Measurements from ENCODE around the gene EBF4. TPM values are rescaled to one million over a fixed set of nuclear protein-coding genes. Genes with fewer than 3 reads are reported as not detected.

The EBF4 gene
- total RNA-seq, 6 experiments from 2014 or later: 2.8 to 16.6 (median 6.2) TPM

GRCh38 chr20:2747676-2748235 lies 55.2 kb downstream of the EBF4 start:
- no peaks in the 10 kb centered on the region for H3K9me3 ChIP-seq
- DNase-seq: no peak
- H3K27me3 ChIP-seq: no peaks in the 10 kb centered on the region
- H3K4me1 ChIP-seq: peaks cover 0 to 20% (median 2%) of the 10 kb centered on the region in 4 donors
- TF ChIP-seq CTCF (IDR thresholded peaks at IDR 0.05) (no peak), POLR2A (IDR thresholded peaks at IDR 0.05) (no peak)
- H3K4me3 ChIP-seq: no peak overlapping the region
- H3K27ac ChIP-seq: no peak overlapping the region
- H3K36me3 ChIP-seq: no peaks in the 10 kb centered on the region
- intact Hi-C loops (cut with DNase I): loop anchor here in 1 of 2 donors (10.0 kb wide), 1 partner anchor 247 kb away; no protein-coding TSS in a partner anchor
- WGBS (ENCODE audit: insufficient coverage, low coverage, low lambda C conversion rate, missing lambda C conversion rate): 83% methylated on average over 8 of the region's 8 CpGs
- no peak for ATAC-seq

- H3K27ac ChIP-seq: no peak overlapping the region
- H3K36me3 ChIP-seq: no peaks in the 10 kb centered on the region
- ATAC-seq (no peak), DNase-seq (peak in 1 of 3 donors; percentile 35)
- WGBS (ENCODE audit: insufficient coverage, low coverage, low lambda C conversion rate, missing lambda C conversion rate): 67% methylated on average over 3 of the region's 10 CpGs
- no peaks in the 10 kb centered on the region for H3K9me3 ChIP-seq
- H3K27me3 ChIP-seq: no peaks in the 10 kb centered on the region
- peaks cover 0 to 24% (median 4%) of the 10 kb centered on the region in 4 donors for H3K4me1 ChIP-seq
- H3K4me3 ChIP-seq: no peak overlapping the region
- TF ChIP-seq CTCF (IDR thresholded peaks at IDR 0.05): no peak
- no peak for TF ChIP-seq POLR2A (IDR thresholded peaks at IDR 0.05)
- intact Hi-C loops (cut with DNase I): loop anchor here in 1 of 2 donors (10.0 kb wide), 1 partner anchor 246 kb away; no protein-coding TSS in a partner anchor
Measured at GRCh38 chr20:2748551-2749342, 56.2 kb downstream of the EBF4 start.

GRCh38 chr20:2749343-2749950 lies 56.9 kb downstream of the EBF4 start:
- Histone ChIP-seq H3K27me3 (no peaks in the 10 kb centered on the region), H3K4me1 (peaks cover 0 to 24% (median 4%) of the 10 kb centered on the region in 4 donors), H3K27ac (no peak overlapping the region), H3K36me3 (no peaks in the 10 kb centered on the region), H3K4me3 (no peak overlapping the region), H3K9me3 (no peaks in the 10 kb centered on the region)
- intact Hi-C loops (cut with DNase I): loop anchor here in 1 of 2 donors (10.0 kb wide), 1 partner anchor 245 kb away; no protein-coding TSS in a partner anchor
- ATAC-seq: no peak
- TF ChIP-seq CTCF (IDR thresholded peaks at IDR 0.05) (no peak), POLR2A (IDR thresholded peaks at IDR 0.05) (no peak)
- DNase-seq: peak in 1 of 3 donors; percentile 46
- WGBS (ENCODE audit: insufficient coverage, low coverage, low lambda C conversion rate, missing lambda C conversion rate): 27% methylated on average over 7 of the region's 49 CpGs

- 27% methylated on average over 25 of the region's 30 CpGs for whole genome bisulfite sequencing (ENCODE audit: insufficient coverage, low coverage, low lambda C conversion rate, missing lambda C conversion rate)
- peaks cover 0 to 24% (median 4%) of the 10 kb centered on the region in 4 donors for H3K4me1 ChIP-seq
- intact Hi-C loops (cut with DNase I): loop anchor here in 1 of 2 donors (10.0 kb wide), 2 partner anchors 115 to 245 kb away; no protein-coding TSS in a partner anchor
Measured at GRCh38 chr20:2749951-2750490, 57.4 kb downstream of the EBF4 start.

More at GRCh38 chr20:2749951-2750490, 57.4 kb downstream of the EBF4 start:
- Histone ChIP-seq H3K4me3 (no peak overlapping the region), H3K27me3 (no peaks in the 10 kb centered on the region), H3K9me3 (no peaks in the 10 kb centered on the region), H3K36me3 (no peaks in the 10 kb centered on the region), H3K27ac (no peak overlapping the region)
- ATAC-seq (no peak), DNase-seq (no peak)
- no peak for TF ChIP-seq CTCF (IDR thresholded peaks at IDR 0.05)
- TF ChIP-seq POLR2A (IDR thresholded peaks at IDR 0.05): no peak

Measured in right lobe of liver (tissue), 6 donors.